ENCODE data around the gene SLC39A13. TPM values are rescaled to one million over a fixed set of nuclear protein-coding genes. Genes with fewer than 3 reads are reported as not detected.
A peak's percentile ranks its signal among the peaks of the same experiment; 100 is the strongest.
"Not testable (repeated sequence)": the region's sequence is repeated elsewhere in the genome, so short reads cannot be mapped to it uniquely, and the experiment has no call there.

The SLC39A13 gene
- total RNA-seq, 4 donors from 2014 or later = 68.8 to 218 (median 78.9) TPM

DNA sequence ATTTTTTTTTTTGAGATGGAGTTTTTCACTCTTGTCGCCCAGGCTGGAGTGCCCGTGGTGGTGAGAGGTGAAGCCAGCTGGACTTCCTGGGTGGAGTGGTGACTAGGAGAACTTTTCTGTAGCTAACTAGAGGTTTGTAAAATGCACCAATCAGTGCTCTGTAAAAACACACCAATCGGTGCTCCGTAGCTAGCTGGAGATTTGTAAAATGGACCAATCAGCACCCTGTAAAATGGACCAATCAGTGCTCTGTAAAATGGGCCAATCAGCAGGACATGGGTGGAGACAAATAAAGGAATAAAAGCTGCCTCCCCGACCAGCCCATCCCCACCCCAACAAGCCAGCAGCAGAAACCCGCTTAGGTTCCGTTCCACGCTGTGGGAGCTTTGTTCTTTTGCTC lies 45.0 kb downstream of the SLC39A13 start:
- H3K36me3 ChIP-seq = no peaks in the 10 kb centered on the region
- H3K4me3 ChIP-seq = no peak overlapping the region
- H3K9me3 ChIP-seq = no peaks in the 10 kb centered on the region
- peaks cover 0 to 8% (median 0%) of the 10 kb centered on the region in 3 donors for H3K4me1 ChIP-seq
- H3K27me3 ChIP-seq = no peaks in the 10 kb centered on the region
- TF ChIP-seq POLR2A (IDR thresholded peaks at IDR 0.05) = no peak
- no peak for TF ChIP-seq POLR2AphosphoS5 (IDR thresholded peaks at IDR 0.05)
- TF ChIP-seq, protein P1, sequence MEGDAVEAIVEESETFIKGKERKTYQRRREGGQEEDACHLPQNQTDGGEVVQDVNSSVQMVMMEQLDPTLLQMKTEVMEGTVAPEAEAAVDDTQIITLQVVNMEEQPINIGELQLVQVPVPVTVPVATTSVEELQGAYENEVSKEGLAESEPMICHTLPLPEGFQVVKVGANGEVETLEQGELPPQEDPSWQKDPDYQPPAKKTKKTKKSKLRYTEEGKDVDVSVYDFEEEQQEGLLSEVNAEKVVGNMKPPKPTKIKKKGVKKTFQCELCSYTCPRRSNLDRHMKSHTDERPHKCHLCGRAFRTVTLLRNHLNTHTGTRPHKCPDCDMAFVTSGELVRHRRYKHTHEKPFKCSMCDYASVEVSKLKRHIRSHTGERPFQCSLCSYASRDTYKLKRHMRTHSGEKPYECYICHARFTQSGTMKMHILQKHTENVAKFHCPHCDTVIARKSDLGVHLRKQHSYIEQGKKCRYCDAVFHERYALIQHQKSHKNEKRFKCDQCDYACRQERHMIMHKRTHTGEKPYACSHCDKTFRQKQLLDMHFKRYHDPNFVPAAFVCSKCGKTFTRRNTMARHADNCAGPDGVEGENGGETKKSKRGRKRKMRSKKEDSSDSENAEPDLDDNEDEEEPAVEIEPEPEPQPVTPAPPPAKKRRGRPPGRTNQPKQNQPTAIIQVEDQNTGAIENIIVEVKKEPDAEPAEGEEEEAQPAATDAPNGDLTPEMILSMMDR (IDR thresholded peaks at IDR 0.05) = no peak
- TF ChIP-seq EP300 (IDR thresholded peaks at IDR 0.05) = no peak
- no peak overlapping the region for H3K27ac ChIP-seq
- 92% methylated on average over 2 of the region's 8 CpGs; no CpG with 5 or more reads in 1 of the 2 donors for WGBS, 2 donors (ENCODE audit: low coverage in 1 of 2)
- ATAC-seq = no peak

DNA sequence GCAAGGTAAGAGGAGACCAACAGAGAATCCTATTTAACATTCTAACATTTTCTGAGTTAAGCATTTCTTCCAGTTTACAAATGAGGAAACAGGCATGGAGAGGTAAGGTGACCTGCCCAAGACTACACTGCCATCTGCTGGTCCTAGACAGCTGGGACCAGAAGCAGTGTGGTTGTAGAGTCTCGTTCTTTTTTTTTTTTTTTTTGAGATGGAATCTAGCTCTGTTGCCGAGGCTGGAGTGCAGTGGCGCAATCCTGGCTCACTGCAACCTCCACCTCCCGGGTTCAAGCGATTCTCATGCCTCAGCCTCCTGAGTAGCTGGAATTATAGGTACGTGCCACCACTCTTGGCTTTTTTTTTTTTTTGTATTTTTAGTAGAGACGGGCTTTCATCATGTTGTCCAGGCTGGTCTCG lies 45.9 kb downstream of the SLC39A13 start:
- not testable (repeated sequence) for H3K27me3 ChIP-seq, H3K9me3 ChIP-seq, H3K36me3 ChIP-seq, H3K27ac ChIP-seq, H3K4me3 ChIP-seq, H3K4me1 ChIP-seq
- ATAC-seq = peak; percentile 93
- TF ChIP-seq POLR2AphosphoS5 (IDR thresholded peaks at IDR 0.05) = peak; percentile 24
- TF ChIP-seq, protein P1 (IDR thresholded peaks at IDR 0.05) = peak in 3 of 4 experiments; percentile 69 to 81 (median 75)
- WGBS, 2 donors (ENCODE audit: low coverage in 1 of 2) = 10 to 15% methylated on average over 2 to 6 of the region's 8 CpGs

DNA sequence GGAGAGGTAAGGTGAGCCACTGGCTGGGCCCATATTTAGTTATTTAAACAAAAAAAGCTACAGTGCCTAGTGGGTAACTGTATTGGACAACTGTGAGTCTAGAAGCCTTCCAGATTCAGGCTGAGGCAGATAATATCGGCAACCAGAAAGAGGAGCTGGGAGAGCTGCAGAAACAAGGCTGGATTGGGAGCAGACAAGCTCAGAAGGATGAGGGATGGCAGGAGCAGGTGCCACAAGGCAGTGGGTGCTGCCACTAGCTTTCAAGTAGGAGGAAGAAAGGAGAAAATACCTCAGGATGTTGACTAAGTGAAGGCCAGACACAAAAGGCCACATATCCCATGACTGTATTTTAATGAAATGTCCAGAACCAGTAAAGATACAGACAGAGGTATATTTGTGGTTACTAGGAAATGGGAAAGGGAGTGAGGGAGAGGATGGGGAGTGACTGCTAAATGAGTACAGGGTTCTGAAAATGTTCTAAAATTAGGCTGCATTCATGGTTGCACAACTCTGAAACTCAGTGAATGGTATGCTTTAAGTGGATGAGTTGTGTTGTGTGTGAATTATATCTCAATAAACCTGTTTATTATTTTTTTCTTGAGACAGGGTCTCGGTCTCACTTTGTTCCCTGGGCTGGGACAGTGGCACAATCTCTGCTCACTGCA lies 52.3 kb downstream of the SLC39A13 start:
- Histone ChIP-seq H3K4me1 (peaks cover 0 to 14% (median 4%) of the 10 kb centered on the region in 3 donors), H3K9me3 (no peaks in the 10 kb centered on the region), H3K4me3 (no peak overlapping the region), H3K27ac (no peak overlapping the region), H3K36me3 (peaks cover 0 to 50% of the 10 kb centered on the region in 2 donors), H3K27me3 (no peaks in the 10 kb centered on the region)
- TF ChIP-seq POLR2AphosphoS5 (IDR thresholded peaks at IDR 0.05) (no peak), POLR2A (IDR thresholded peaks at IDR 0.05) (no peak), EP300 (IDR thresholded peaks at IDR 0.05) (no peak)
- TF ChIP-seq, protein P1 (IDR thresholded peaks at IDR 0.05) = no peak
- ATAC-seq = no peak
- WGBS, 2 donors (ENCODE audit: low coverage in 1 of 2) = 90 to 100% methylated on average over 2 of the region's 2 CpGs

DNA sequence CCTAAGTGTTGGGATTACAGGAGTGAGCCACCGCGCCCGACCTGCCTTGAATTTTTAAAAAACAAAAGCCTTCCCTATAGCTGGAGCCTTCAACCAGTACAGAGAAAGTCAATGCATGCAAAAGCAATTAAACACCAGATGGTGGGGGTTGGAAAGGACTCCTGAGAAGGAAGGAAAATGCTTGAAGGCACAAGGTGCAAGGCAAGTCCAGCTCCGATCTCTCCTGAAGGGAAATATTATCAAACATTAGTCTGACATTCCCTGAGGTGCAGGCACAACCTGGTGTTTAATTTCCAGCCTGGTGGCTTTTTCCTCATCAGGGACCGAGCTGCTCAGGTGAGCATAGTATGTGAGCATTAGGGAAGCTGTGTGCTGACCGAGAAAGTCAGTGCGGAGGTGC lies 53.5 kb downstream of the SLC39A13 start:
- Histone ChIP-seq H3K9me3 (no peaks in the 10 kb centered on the region), H3K4me1 (peaks cover 1 to 26% (median 11%) of the 10 kb centered on the region in 3 donors), H3K27ac (no peak overlapping the region), H3K27me3 (no peaks in the 10 kb centered on the region), H3K4me3 (no peak overlapping the region), H3K36me3 (peaks cover 0 to 50% of the 10 kb centered on the region in 2 donors)
- WGBS, 2 donors (ENCODE audit: low coverage in 1 of 2) = 76 to 100% methylated on average over 2 of the region's 7 CpGs
- no peak for ATAC-seq
- TF ChIP-seq POLR2A (IDR thresholded peaks at IDR 0.05) = no peak
- TF ChIP-seq POLR2AphosphoS5 (IDR thresholded peaks at IDR 0.05) = no peak
- TF ChIP-seq, protein P1 (IDR thresholded peaks at IDR 0.05) = no peak
- no peak for TF ChIP-seq EP300 (IDR thresholded peaks at IDR 0.05)

DNA sequence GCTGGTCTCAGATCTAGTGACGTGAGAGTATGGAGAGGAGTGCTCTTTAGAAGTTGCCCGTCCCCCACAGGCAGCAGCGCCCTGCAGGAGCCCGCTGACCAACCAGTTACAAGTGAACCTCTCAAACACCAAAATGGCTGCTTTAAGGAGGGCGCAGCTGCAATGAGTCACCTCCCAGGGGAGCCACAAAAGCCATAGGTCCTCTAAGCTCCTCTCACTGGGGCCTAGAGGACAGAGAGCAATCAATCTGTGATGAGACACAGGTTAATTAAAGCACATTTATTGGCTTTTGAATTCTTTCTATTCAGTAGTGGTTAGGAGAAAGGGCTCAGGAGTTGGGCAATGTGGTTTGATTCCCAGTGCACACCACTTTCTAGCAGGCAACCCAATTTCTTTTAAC lies 56.1 kb downstream of the SLC39A13 start:
- no peak overlapping the region for H3K4me3 ChIP-seq
- no peaks in the 10 kb centered on the region for H3K9me3 ChIP-seq
- no peaks in the 10 kb centered on the region for H3K27me3 ChIP-seq
- no peak for ATAC-seq
- H3K4me1 ChIP-seq = peaks cover 8 to 52% (median 31%) of the 10 kb centered on the region in 3 donors
- H3K36me3 ChIP-seq = peaks cover 0 to 43% of the 10 kb centered on the region in 2 donors
- 86% methylated on average over 4 of the region's 5 CpGs; no CpG with 5 or more reads in 1 of the 2 donors for WGBS, 2 donors (ENCODE audit: low coverage in 1 of 2)
- TF ChIP-seq POLR2AphosphoS5 (IDR thresholded peaks at IDR 0.05) (no peak), POLR2A (IDR thresholded peaks at IDR 0.05) (no peak)
- TF ChIP-seq, protein P1 (IDR thresholded peaks at IDR 0.05) = no peak
- H3K27ac ChIP-seq = peak overlapping the region in 1 of 4 donors; percentile 80

Measured in gastroesophageal sphincter (tissue), 4 donors.